ENCODE data around the gene EMD.

Gene EMD

DNA sequence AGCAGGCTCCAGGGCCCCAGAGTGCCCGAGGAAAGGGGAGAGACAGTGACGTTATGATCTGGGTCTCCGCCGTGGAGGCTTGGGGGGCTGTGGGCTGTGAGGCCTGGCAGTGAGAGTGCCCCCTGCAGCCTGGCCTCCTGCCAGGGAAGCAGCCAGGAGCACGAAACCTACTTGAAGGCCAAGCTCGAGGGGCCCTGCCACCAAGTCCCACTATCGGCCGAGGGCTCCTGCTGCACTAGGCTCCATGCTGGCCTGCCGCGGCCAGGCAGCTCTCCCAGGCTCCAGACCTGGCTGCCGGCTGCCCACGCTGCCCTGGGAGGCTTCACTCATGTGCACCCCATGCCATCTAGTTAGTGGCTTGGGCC, 23.3 kb upstream of the EMD start:
- no peak for DNase-seq

- no peak for DNase-seq
These were observed 22.5 kb upstream of the EMD start for GRCh38 chrX:154356596-154356995.

DNA sequence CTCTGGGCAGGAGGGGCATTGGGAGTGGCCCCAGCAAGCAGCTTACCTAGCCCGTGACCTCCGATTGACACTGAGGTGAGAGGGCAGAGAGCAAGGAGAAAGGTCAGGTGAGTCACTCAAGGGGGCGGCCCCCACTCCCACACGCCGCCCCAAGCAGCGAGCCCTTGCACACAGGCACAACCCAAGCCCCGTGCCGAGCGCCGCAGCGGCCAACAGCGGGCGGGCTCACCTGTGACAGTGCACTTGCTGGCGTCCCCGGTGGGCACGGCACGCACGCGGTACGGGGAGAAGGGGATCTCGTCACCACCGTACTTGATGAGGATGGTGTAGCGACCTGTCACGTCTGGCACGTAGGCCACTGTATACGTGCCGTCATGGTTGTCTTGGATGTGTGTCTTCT, 21.9 kb upstream of the EMD start:
- no peak for DNase-seq

DNA sequence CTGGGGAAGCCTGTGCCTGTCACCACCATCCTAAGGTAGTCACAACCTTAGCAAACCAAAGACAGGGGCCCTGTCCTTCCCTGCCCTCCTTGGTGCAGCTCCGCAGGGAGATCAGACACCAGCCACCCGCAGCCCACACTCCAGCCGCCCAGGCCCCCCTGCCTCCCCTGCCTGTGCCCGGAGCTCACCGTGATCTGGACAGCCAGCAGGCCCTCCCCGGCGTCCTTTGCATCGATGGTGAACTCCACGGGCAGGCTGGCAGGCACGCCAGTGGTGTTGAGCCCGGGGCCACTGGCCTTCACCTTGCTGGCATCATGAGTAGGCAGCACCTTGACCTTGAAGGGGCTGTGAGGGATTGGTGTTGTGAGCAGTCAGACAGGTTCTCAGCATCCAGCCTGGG, 21.1 kb upstream of the EMD start:
- no peak for DNase-seq

GRCh38 chrX:154358829-154359228, 20.3 kb upstream of the EMD start:
- DNase-seq: no peak

DNA sequence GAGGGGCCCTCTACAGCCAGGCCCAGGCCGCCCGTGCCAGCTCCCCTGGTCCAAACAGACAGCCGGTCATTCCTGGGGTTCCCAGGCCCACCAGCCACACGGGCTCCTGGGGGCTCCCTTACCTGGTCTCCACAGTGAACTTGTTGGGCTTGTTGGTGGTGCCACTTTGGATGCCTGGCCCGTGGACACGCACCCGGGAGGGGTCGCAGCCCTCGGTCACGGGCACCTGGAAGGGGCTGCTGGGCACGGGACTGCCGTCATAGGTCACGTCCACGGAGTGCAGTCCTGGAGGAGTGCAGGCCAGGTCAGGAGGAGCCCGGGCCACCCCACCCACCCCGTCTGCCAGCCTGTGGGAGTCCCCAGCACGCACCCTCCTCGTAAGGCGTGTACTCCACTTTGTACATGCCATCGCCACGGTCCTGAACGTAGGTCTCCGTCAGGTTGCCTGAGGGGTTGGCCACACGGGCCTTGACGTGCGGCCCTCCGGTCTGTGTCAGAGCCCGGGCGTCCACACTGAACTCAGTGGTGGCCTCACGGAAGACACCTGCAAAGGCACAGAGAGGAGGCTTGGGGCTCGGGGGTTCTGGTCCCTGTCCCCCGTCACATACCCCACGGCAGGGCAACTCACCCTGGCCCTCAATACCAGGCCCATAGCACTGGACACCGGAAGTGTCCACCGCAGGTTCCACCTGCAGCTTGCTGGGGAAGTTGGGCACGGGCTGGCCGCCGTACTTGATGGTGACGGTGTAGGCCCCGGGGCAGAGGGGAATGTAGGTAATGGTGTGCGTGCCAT, 19.5 kb upstream of the EMD start:
- DNase-seq: no peak

GRCh38 chrX:154360155-154360713, 18.9 kb upstream of the EMD start:
- DNase-seq: no peak

DNA sequence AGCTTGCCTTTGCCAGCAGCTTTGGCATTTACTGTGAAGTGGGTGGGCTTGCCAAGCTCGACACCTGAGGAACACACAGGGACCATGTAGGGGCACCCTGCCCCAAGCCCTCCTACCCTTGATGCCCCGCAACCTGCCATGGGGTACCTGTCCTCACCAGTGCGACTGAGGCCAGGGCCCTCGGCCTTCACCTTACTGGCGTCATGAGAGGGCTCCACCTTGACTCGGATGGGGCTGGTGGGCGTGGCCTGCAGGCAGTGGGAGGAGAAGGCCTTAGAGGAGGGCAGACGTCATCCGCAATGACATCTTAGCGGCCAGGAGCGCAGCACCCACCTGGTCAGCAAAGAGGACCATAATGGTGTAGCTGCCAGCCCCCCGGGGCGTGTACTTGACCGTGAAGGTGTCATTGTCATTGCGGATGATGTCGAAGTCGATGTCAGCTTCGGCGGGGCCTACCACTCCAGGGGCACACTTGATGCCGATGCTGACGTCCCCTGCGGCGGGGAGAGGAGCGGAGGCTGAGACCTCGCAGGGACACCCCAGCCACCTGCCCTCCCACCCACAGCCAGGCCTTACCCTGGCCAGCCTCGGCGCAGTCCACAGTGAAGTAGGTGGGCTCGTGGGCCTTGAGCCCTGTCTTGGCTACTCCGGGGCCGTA, 16.9 kb upstream of the EMD start:
- no peak for DNase-seq

DNA sequence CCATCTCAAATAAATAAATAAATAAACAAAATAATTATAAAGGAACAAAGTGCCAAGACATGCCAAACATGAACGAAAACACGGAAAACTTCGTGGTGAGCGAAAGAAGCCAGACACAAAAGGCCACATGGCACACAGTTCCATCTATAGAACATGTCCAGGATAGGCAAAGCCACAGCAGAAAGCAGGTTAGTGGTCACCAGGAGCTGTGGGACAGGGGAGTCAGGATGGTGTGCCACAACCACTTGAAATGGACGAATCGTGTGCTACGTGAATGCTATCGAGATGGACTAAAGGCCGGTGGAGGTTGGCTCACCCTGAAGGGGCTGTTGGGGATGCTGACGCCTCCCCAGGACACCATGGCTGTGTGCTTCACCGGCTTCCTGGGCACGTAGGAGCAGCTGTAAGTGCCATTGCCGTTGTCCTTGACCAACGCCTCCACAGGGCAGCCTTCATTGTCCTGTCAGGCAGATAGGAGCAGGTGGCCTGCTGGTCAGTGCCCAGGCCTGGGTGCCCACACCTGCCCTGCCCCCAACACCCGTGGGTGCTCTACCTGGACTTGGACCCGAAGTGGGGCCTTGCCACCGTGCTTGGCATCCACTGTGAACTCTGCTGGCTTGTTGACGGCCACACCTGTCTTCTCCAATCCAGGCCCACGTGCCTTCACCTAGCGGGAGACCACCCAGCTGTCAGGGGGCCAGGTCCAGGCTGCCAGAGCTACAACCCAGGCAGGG, 15.2 kb upstream of the EMD start:
- no peak for DNase-seq

DNA sequence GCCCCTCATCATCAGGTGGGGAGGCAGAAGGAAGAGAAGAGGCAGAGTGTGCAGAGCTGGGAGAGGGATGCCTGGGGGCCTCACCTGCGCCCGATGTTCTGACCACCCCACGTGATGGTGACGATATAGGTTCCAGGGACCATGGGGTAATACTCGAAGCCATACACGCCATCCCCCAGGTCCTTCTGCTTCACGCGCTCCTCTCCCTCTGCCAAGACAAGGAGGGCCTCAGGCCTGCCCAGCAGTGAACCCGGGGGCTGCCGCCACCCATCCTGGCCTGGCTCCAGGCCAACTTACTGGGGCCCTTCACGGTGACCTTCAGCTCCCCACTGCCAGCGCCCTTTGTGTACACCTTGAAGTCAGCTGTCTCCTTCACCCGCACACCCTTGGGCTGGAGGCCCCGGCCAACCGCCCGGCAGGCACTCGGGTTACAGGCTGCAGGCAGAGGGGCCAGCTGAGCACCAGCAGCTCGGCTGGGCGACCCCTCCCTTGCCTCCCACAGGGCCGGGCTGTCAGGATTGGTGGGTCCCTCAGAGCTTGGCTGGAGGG, 14.0 kb upstream of the EMD start:
- no peak for DNase-seq

- DNase-seq: no peak
These were observed 13.0 kb upstream of the EMD start for GRCh38 chrX:154365997-154366665.

DNA sequence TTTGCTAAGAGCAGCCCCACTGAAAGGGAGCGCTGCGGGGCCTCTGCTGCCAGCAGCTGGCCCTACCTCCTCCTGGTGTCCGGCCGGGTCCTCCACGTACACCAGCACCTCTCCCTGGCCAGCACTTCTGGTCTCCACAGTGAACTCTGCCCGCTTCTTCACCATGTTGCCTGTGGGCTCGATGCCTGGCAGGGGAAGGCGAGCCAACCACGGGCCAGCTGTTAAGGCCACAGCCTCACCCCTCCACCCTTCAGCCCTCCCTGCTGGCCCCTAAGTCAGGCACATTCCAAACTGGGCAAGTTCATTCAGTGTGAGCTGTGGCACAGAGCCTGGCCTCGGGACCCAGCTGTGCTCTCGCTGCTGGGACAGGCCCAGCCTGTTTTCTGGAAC, 12.4 kb upstream of the EMD start:
- no peak for DNase-seq

- DNase-seq: no peak
These were observed 11.4 kb upstream of the EMD start for GRCh38 chrX:154367474-154368308.

- peak; percentile 88 to 89 for DNase-seq
These were observed 10.3 kb upstream of the EMD start for GRCh38 chrX:154368630-154369448.

GRCh38 chrX:154369449-154370299, 9.4 kb upstream of the EMD start:
- DNase-seq: peak; percentile 67 to 71

GRCh38 chrX:154370300-154371016, 8.6 kb upstream of the EMD start:
- DNase-seq: no peak

DNA sequence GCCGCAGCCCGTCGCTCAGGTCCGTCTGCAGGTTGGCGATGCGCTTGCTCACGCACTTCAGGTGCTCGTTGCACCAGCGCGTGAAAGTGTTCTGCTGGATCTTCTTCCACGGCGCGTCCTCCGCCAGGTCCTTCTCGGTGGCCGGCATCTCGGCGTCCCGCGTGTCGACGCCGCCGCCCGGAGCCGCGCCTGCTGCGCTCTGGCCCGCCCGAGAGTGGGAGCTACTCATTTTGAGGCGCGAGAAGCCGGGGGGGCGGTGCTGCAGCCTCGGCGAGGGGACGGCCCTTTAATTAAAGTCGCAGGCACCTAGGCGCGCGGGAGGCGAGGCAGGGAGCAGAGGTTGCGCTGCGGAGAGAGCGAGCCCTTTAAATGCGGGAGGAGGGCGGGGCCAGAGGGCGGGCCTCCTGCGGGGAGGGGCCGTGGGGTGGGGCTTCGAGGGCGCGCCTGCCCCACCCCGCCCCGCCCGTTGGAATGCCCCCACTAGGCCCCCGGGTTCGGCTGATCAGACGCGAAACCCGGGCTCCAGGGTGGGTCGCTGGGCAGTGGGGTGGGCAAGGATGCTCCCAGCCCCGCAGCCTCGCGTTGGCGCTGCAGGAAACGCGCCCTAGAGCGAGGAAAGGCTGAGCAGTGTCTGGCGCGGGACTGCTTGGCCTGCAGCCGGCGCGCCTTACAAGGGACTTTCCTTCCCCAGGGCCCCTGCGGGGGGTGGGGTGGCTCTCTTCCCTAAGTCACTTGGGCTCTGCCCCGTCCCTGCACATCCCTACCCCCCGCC, 7.9 kb upstream of the EMD start:
- DNase-seq: peak; percentile 91

GRCh38 chrX:154371789-154372300, 7.2 kb upstream of the EMD start:
- DNase-seq: no peak

All from stimulated activated CD4-positive, alpha-beta T cell treated with anti-CD3 and anti-CD28 coated beads, Interleukin-2, amount 100 ng/mL, for 24 hours (primary cell).